Mucosa of descending colon (tissue), 3 donors: Measurements from ENCODE around the gene DPEP1. TPM values are rescaled to one million over a fixed set of nuclear protein-coding genes. Genes with fewer than 3 reads are reported as not detected.

Source experiments
- ATAC-seq: fragments of 200-7000 bp; cut with Tn5 transposase; one replicate; pipeline ENCODE4 v1.9.1; 2020; ENCODE audit warnings: mild to moderate bottlenecking, moderate library complexity
- DNase-seq, 3 donors: peaks; one replicate each; pipeline ENCODE4 v3.0.0-alpha.2; 2020
- H3K36me3 ChIP-seq: fragments of 200-600 bp; one replicate; pipeline ENCODE4 v1.8.0; 2021; ENCODE audit warnings: low read depth, mild to moderate bottlenecking
- H3K4me1 ChIP-seq: fragments of 200-600 bp; one replicate; pipeline ENCODE4 v1.8.0; 2021; ENCODE audit warnings: low read depth, mild to moderate bottlenecking
- H3K4me3 ChIP-seq: fragments of 200-600 bp; one replicate; pipeline ENCODE4 v1.8.0; 2021; ENCODE audit warnings: mild to moderate bottlenecking
- H3K9me3 ChIP-seq: fragments of 200-600 bp; one replicate; pipeline ENCODE4 v1.8.0; 2021; ENCODE audit warnings: mild to moderate bottlenecking
- CTCF ChIP-seq: fragments of 200-600 bp; IDR thresholded peaks from one replicate; pipeline ENCODE4 v1.8.0; 2022; ENCODE audit warnings: antibody characterized with exemption, mild to moderate bottlenecking
- intact Hi-C, 2 donors: fragments of 100-400 bp; cut with DNase I in 1 of 2; cut with micrococcal nuclease in 1 of 2; formaldehyde crosslinking; loops; one replicate each; pipeline versions ENCODE4 v1.11.0 to v1.11.1; 2022; cut with DNase I, micrococcal nuclease
- total RNA-seq, 3 donors: library from RNA; stranded (reverse); fragmentation: NEBNext Ultra II Directional in 2 of 3; extraction: Animal tissue kit (Norgen Biotek cat#: 25700) in 2 of 3; gene quantifications; one replicate each; pipeline versions ENCODE4 v1.2.1 to v1.2.4, GENCODE V29; 2021 to 2023
- donor health status: DM: no; HTN: no; CAD: no; lungs with moderate emphysema.
- donor health status: DM: no; HTN: no; CAD: no.
- donor health status: DM: no; HTN: yes; CAD: no.

Gene DPEP1
- total RNA-seq, 3 donors from 2014 or later = 0.28 to 2.0 TPM; not detected in 1

GRCh38 chr16:89604764-89605163, 8.7 kb upstream of the DPEP1 start:
- Histone ChIP-seq H3K4me1 (no peaks in the 10 kb centered on the region), H3K36me3 (no peaks in the 10 kb centered on the region), H3K4me3 (no peak overlapping the region), H3K9me3 (no peaks in the 10 kb centered on the region)
- no peak for DNase-seq
- no peak for ATAC-seq
- intact Hi-C loops = no loop called here
- TF ChIP-seq CTCF = no peak

- Histone ChIP-seq H3K9me3 (no peaks in the 10 kb centered on the region), H3K4me1 (no peaks in the 10 kb centered on the region), H3K36me3 (no peaks in the 10 kb centered on the region), H3K4me3 (no peak overlapping the region)
- ATAC-seq (no peak), DNase-seq (no peak)
- intact Hi-C loops = no loop called here
- TF ChIP-seq CTCF = no peak
These were observed 8.1 kb upstream of the DPEP1 start for GRCh38 chr16:89605186-89605970.

GRCh38 chr16:89606006-89606405, 7.4 kb upstream of the DPEP1 start:
- no peak for DNase-seq
- Histone ChIP-seq H3K4me1 (no peaks in the 10 kb centered on the region), H3K4me3 (no peak overlapping the region), H3K36me3 (no peaks in the 10 kb centered on the region), H3K9me3 (no peaks in the 10 kb centered on the region)
- no peak for ATAC-seq
- intact Hi-C loops = no loop called here
- TF ChIP-seq CTCF = no peak

- no peak for TF ChIP-seq CTCF
- intact Hi-C loops = no loop called here
These were observed 6.0 kb upstream of the DPEP1 start for GRCh38 chr16:89607453-89607852.

GRCh38 chr16:89607937-89608740, 5.3 kb upstream of the DPEP1 start:
- intact Hi-C loops = no loop called here
- ATAC-seq (peak; percentile 47), DNase-seq (no peak)
- Histone ChIP-seq H3K9me3 (no peaks in the 10 kb centered on the region), H3K4me3 (no peak overlapping the region), H3K4me1 (no peaks in the 10 kb centered on the region), H3K36me3 (no peaks in the 10 kb centered on the region)
- TF ChIP-seq CTCF = no peak

More at GRCh38 chr16:89607453-89607852, 6.0 kb upstream of the DPEP1 start:
- ATAC-seq (no peak), DNase-seq (no peak)
- no peaks in the 10 kb centered on the region for H3K9me3 ChIP-seq
- H3K4me1 ChIP-seq = no peaks in the 10 kb centered on the region
- H3K4me3 ChIP-seq = no peak overlapping the region
- H3K36me3 ChIP-seq = no peaks in the 10 kb centered on the region
